Measurements from ENCODE around the gene SEC22A.

The SEC22A gene

DNA sequence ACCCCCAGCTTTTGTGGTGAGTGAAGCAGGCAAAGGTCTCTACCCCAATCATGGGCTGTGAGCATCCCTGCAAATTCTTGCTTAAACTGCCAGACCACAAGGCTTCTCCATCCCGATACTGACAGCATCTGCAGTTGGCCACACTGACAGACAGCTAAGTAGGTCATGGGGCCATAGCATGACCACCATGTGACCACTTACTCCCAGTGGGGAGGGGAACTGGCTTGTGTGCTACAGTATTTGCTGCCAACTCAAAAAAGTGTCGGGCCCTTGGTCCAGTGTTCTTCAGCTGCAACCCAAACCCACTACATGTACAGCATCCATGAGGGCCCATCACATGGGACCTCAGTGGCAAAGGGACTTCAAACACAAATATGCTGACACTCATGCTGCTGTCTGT lies 103.4 kb downstream of the SEC22A start:
- no peak for DNase-seq (ENCODE audit: low read depth, low spot score)

DNA sequence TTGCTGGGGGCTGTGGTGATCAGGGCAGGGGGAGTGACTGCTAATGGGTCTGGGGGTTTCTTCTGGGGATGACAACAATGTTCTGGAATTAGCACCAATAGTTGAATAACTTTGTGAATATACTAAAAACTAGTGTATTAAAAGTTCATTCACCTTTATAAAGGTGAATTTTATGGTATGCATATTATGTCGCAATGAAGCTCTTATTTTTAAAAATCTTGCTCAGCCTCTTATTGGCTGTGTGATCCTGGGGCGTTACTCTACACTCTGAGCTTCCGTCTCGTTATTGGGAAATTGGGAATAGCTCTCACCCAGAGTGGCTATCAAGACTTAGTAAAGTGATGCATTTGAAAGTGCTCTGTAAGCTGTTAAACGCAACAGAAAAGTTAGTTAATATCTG lies 105.3 kb downstream of the SEC22A start:
- no peak for DNase-seq (ENCODE audit: low read depth, low spot score)

GRCh38 chr3:123310186-123310585 lies 108.4 kb downstream of the SEC22A start:
- no peak for DNase-seq (ENCODE audit: low read depth, low spot score)

DNA sequence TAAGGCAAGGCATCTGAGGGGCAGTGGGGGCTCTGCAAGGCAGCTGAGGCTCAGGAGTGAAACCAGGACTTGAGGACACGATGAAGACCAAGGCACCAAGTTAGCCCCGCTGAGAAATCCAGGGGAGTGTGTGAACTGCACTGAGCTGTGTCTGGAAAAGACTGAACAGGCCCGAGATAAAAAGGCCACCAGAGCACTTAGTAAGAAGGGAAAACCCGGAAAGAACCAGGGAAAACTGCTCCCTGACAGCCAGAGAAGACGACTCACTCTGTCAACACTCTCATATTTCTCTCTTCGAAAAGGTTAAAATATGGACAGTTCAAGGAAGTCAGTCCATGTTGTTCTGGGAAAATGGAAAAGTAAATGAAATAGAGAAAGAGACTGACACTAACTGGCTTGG lies 109.0 kb downstream of the SEC22A start:
- no peak for DNase-seq (ENCODE audit: low read depth, low spot score)

DNA sequence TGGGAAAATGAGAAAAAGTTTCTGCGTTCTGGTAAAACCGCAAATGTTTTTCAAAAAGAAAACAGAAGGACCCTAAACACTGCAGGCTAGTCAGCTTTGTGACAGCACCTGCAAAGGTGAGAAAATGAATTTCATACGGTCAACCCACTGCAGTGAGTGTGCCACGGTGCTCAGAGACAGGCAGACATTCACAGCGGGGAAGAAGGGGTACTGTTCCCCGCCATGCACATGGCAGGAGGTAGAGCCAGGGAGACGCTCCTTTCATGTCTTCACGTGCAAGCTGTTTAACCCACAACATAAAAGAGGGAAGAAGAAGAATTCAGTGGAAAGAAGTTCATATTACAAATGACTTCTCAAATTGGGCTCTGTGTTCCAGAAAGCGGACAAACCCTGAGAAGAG lies 109.5 kb downstream of the SEC22A start:
- DNase-seq (ENCODE audit: low read depth, low spot score): no peak

- DNase-seq (ENCODE audit: low read depth, low spot score): no peak
Observed at GRCh38 chr3:123312331-123313265, 110.9 kb downstream of the SEC22A start.

GRCh38 chr3:123313889-123314288 lies 112.1 kb downstream of the SEC22A start:
- DNase-seq (ENCODE audit: low read depth, low spot score): no peak

DNA sequence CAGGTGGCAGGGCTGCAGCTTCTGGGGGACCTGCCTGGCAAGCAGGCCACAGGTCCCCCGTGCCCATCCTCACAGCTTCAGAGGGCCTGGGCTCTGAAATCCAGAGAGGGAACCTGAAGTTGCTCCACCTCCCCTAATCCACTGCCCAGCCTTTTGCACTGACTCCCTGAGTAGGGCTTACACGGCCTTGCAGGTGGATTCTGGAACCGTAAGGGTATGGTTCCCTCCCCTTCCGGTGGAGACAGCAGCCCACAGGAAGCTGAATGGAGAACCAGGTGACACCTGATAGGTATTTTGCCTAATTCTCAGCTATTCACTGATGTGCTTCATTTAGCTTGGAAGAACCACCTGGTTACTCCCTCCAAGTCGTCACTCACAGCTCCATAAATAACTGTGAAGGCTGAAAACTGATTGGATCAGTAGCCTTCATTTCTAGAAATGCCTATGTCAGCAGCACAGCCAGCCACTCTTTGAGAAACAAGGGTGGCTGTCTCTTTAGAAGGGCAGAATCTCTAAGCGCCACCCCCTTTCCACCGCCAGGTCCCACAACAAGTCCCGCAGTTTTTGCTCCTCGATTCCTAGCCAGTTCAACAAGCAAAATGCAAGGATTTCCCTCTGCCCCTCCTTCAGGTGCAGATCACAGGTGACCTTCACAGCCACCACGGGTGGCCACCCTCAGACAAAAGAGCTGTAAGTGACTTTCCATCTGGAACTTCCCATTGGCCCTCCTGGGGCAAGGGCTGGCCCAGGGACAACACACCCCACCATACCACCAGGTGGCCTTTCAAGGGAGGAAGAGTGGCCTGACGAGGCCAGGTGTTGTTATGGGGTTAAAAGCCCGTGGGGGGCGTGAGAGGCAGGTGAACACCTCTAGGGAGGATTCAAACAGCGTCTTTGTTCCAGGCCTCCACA lies 112.9 kb downstream of the SEC22A start:
- no peak for DNase-seq (ENCODE audit: low read depth, low spot score)

GRCh38 chr3:123315271-123315595 lies 113.5 kb downstream of the SEC22A start:
- no peak for DNase-seq (ENCODE audit: low read depth, low spot score)

GRCh38 chr3:123317716-123318115 lies 116.0 kb downstream of the SEC22A start:
- DNase-seq (ENCODE audit: low read depth, low spot score): no peak

- DNase-seq (ENCODE audit: low read depth, low spot score): no peak
Observed at GRCh38 chr3:123318374-123318773, 116.6 kb downstream of the SEC22A start.

DNA sequence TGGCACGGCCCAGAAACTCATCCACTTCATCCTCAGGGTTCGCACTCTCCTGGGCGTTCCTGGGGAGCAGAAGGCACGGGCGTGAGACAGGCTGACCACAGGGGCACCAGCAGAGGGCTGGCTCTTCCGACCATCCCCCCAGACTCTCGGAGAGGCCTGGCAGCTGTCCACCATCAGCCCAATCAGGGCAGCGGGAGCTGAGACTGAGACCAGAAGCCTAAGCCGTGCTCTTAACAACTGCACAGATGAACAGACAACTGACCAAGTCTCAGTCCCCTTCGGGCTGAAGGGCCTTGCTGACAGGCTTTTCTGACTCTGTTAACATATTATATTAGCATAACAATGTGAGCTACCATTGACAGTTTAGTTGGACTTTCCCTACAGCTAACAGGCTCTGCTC lies 118.0 kb downstream of the SEC22A start:
- DNase-seq (ENCODE audit: low read depth, low spot score): no peak

DNA sequence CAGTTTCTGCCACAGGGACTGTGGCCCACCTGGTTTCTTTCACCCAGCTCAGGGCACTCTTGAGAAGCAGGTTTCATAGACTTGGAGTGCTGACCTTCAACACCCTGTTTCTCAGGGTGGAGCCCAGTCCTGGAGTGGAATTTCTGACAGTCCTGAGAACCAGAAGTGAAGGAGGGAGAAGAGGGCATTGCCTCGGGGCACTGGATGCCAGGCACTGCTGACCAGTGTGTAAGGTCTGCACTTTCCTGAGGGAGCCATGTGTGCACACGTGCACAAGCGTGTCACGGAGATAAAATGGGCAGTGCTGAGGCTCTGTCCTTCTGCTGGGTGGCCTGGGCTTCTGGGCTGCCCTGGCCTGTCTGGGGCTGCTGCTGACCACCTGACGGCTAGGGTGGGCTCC lies 118.5 kb downstream of the SEC22A start:
- DNase-seq (ENCODE audit: low read depth, low spot score): no peak

DNA sequence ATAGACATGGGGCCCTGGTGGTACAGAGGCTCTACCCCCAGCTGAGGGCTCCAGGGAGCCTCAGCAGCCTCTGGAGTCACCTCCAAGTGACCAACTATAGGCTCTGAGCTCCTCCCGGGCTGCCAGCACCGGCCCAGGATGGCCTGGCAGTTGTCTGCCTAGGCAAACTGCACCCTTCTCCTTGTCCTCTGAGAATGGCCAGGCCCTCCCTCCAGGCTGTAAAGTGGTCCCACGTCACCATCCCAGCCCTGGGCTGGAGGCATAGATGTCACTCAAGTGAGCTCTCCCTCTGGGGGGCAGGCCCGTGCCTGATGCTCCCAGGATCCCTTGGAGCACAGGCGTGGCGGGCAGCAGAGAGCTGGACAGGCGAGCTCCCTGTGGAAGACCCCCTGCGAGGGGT lies 120.1 kb downstream of the SEC22A start:
- DNase-seq (ENCODE audit: low read depth, low spot score): no peak

GRCh38 chr3:123322866-123323265 lies 121.1 kb downstream of the SEC22A start:
- no peak for DNase-seq (ENCODE audit: low read depth, low spot score)

Measured in activated naive CD8-positive, alpha-beta T cell treated with anti-CD3 and anti-CD28 coated beads, Interleukin-2, amount 50 U/mL, for 16 hours (primary cell).